ENCODE data around the gene PLXNB1. TPM values are rescaled to one million over a fixed set of nuclear protein-coding genes. Genes with fewer than 3 reads are reported as not detected.

Gene PLXNB1, protein sequence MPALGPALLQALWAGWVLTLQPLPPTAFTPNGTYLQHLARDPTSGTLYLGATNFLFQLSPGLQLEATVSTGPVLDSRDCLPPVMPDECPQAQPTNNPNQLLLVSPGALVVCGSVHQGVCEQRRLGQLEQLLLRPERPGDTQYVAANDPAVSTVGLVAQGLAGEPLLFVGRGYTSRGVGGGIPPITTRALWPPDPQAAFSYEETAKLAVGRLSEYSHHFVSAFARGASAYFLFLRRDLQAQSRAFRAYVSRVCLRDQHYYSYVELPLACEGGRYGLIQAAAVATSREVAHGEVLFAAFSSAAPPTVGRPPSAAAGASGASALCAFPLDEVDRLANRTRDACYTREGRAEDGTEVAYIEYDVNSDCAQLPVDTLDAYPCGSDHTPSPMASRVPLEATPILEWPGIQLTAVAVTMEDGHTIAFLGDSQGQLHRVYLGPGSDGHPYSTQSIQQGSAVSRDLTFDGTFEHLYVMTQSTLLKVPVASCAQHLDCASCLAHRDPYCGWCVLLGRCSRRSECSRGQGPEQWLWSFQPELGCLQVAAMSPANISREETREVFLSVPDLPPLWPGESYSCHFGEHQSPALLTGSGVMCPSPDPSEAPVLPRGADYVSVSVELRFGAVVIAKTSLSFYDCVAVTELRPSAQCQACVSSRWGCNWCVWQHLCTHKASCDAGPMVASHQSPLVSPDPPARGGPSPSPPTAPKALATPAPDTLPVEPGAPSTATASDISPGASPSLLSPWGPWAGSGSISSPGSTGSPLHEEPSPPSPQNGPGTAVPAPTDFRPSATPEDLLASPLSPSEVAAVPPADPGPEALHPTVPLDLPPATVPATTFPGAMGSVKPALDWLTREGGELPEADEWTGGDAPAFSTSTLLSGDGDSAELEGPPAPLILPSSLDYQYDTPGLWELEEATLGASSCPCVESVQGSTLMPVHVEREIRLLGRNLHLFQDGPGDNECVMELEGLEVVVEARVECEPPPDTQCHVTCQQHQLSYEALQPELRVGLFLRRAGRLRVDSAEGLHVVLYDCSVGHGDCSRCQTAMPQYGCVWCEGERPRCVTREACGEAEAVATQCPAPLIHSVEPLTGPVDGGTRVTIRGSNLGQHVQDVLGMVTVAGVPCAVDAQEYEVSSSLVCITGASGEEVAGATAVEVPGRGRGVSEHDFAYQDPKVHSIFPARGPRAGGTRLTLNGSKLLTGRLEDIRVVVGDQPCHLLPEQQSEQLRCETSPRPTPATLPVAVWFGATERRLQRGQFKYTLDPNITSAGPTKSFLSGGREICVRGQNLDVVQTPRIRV (N-terminal part only)
- total RNA-seq = 33.6 and 45.5 TPM in 2 replicates

GRCh38 chr3:48429960-48430707, at the start of gene PLXNB1:
Gene PLXNB1, minus strand, starts transcription at chr3:48430086. Its CDS starts 5,475 bp downstream, at chr3:48424611.

GRCh38 chr3:48446425-48447193, 16.7 kb upstream of the PLXNB1 start, which contains the start of gene ATRIP:
Gene ATRIP, plus strand, starts transcription at chr3:48446737. Its CDS starts 109 bp downstream, at chr3:48446846.

GRCh38 chr3:48439820-48440589, 10.1 kb upstream of the PLXNB1 start, which contains the start of the genes CCDC51 and TMA7:
Gene CCDC51, minus strand, starts transcription at chr3:48440119. Its CDS starts 4,991 bp downstream, at chr3:48435128.
Gene TMA7, plus strand, starts transcription at chr3:48440257. Its CDS starts 40 bp downstream, at chr3:48440297.

GRCh38 chr3:48371651-48372376, 58.1 kb downstream of the PLXNB1 start, which contains the start of gene FBXW12:
Gene FBXW12, plus strand, starts transcription at chr3:48372219. Its CDS starts 549 bp downstream, at chr3:48372768.

Other genes with a start within 250 kb of the PLXNB1 start
- 2.4 and 8.5 TPM in 2 replicates for gene CDC25A, start 241.7 kb downstream of the PLXNB1 start, total RNA-seq
- gene CAMP, start 206.6 kb downstream of the PLXNB1 start, total RNA-seq = not detected in 2 replicates
- gene ZNF589, start 189.0 kb downstream of the PLXNB1 start, total RNA-seq = 5.0 and 5.9 TPM in 2 replicates
- gene NME6, start 128.7 kb downstream of the PLXNB1 start, total RNA-seq = 24.3 and 32.3 TPM in 2 replicates
- gene SPINK8, start 96.4 kb downstream of the PLXNB1 start, total RNA-seq = not detected in 2 replicates
- not detected in 2 replicates for gene FBXW12, start 57.9 kb downstream of the PLXNB1 start, total RNA-seq
- gene CCDC51, start 10.0 kb upstream of the PLXNB1 start, total RNA-seq = 19.6 and 20.1 TPM in 2 replicates
- gene TMA7, start 10.2 kb upstream of the PLXNB1 start, total RNA-seq = 177 and 213 TPM in 2 replicates
- gene ATRIP, start 16.7 kb upstream of the PLXNB1 start, total RNA-seq = 4.2 and 5.3 TPM in 2 replicates
- 103 and 130 TPM in 2 replicates for gene SHISA5, start 74.1 kb upstream of the PLXNB1 start, total RNA-seq
- 44.6 and 46.0 TPM in 2 replicates for gene PFKFB4, start 126.7 kb upstream of the PLXNB1 start, total RNA-seq
- gene UCN2, start 133.7 kb upstream of the PLXNB1 start, total RNA-seq = 2.1 and 2.3 TPM in 2 replicates
- gene COL7A1, start 165.2 kb upstream of the PLXNB1 start, total RNA-seq = 52.0 and 55.2 TPM in 2 replicates
- 276 and 300 TPM in 2 replicates for gene UQCRC1, start 179.6 kb upstream of the PLXNB1 start, total RNA-seq
- gene TMEM89, start 191.7 kb upstream of the PLXNB1 start, total RNA-seq = not detected in 2 replicates
- 19.0 and 22.9 TPM in 2 replicates for gene SLC26A6, start 205.4 kb upstream of the PLXNB1 start, total RNA-seq
- 0.89 and 3.1 TPM in 2 replicates for gene CELSR3, start 232.8 kb upstream of the PLXNB1 start, total RNA-seq

Data from smooth muscle cell of the umbilical artery (primary cell).